Limb (tissue), 2 donors: ENCODE results near the gene SLIT3.
A peak's percentile ranks its signal among the peaks of the same experiment; 100 is the strongest.

Source experiments
- DNase-seq, 2 donors: peaks; one replicate each; pipeline ENCODE4 v3.0.0-alpha.2; 2016; ENCODE audit errors: extremely low spot score in 2 of 2

SLIT3 gene

GRCh38 chr5:169039592-169039991, 261.3 kb downstream of the SLIT3 start:
- DNase-seq = no peak

- no peak for DNase-seq
Measured at GRCh38 chr5:169037466-169037865, 263.5 kb downstream of the SLIT3 start.

GRCh38 chr5:169036079-169036805, 264.7 kb downstream of the SLIT3 start:
- no peak for DNase-seq

- DNase-seq = no peak
Measured at GRCh38 chr5:169029661-169030274, 271.2 kb downstream of the SLIT3 start.

- no peak for DNase-seq
Measured at GRCh38 chr5:169029037-169029436, 271.9 kb downstream of the SLIT3 start.

- no peak for DNase-seq
Measured at GRCh38 chr5:169027501-169028061, 273.4 kb downstream of the SLIT3 start.

- no peak for DNase-seq
Measured at GRCh38 chr5:169025491-169025890, 275.4 kb downstream of the SLIT3 start.

GRCh38 chr5:169024421-169024820, 276.5 kb downstream of the SLIT3 start:
- no peak for DNase-seq

GRCh38 chr5:169022718-169023117, 278.2 kb downstream of the SLIT3 start:
- no peak for DNase-seq

GRCh38 chr5:169020102-169020501, 280.8 kb downstream of the SLIT3 start:
- no peak for DNase-seq

GRCh38 chr5:169018925-169019324, 282.0 kb downstream of the SLIT3 start:
- no peak for DNase-seq

GRCh38 chr5:169015991-169016390, 284.9 kb downstream of the SLIT3 start:
- DNase-seq = no peak

GRCh38 chr5:169013846-169014245, 287.1 kb downstream of the SLIT3 start:
- DNase-seq = no peak

- no peak for DNase-seq
Measured at GRCh38 chr5:169013208-169013728, 287.7 kb downstream of the SLIT3 start.

- no peak for DNase-seq
Measured at GRCh38 chr5:169012450-169012849, 288.5 kb downstream of the SLIT3 start.

GRCh38 chr5:169011451-169011850, 289.5 kb downstream of the SLIT3 start:
- DNase-seq = no peak

GRCh38 chr5:169011009-169011408, 289.9 kb downstream of the SLIT3 start:
- DNase-seq = no peak

- no peak for DNase-seq
Measured at GRCh38 chr5:169009123-169009522, 291.8 kb downstream of the SLIT3 start.

- no peak for DNase-seq
Measured at GRCh38 chr5:169006842-169007790, 293.8 kb downstream of the SLIT3 start.

GRCh38 chr5:169004551-169004950, 296.4 kb downstream of the SLIT3 start:
- DNase-seq = peak in 1 of 2 donors; percentile 30

- peak in 1 of 2 donors; percentile 50 for DNase-seq
Measured at GRCh38 chr5:169003721-169004541, 297.0 kb downstream of the SLIT3 start.
